Measurements from ENCODE around the gene CYP27B1. TPM values are rescaled to one million over a fixed set of nuclear protein-coding genes. Genes with fewer than 3 reads are reported as not detected.

CYP27B1 gene
- total and polyA plus RNA-seq, 10 of the 15 experiments (the other 5 are each of a cell fraction or from before 2014, with no cell fraction given) = 0.10 to 2.7 (median 1.1) TPM

- TF ChIP-seq ZNF687 (IDR thresholded peaks at IDR 0.05) = no peak; the same call in 1 of the 2 replicates
- TF ChIP-seq IRF4 (IDR thresholded peaks at IDR 0.05; ENCODE audit: low read depth, low read length) = 0 out of 2 replicates have a peak, but pooled peaks have one; percentile 28
- peak; percentile 99 for TF ChIP-seq USF1 (IDR thresholded peaks at IDR 0.05; ENCODE audit: borderline replicate concordance, extremely low read length, insufficient read depth, low read depth, low read length)
- TF ChIP-seq MTA3 (IDR thresholded peaks at IDR 0.05; ENCODE audit: borderline replicate concordance, low read length) = no peak
- TF ChIP-seq RFX5 (IDR thresholded peaks at IDR 0.05; ENCODE audit: low read depth, low read length) = peak; percentile 92
- no peak for TF ChIP-seq SMC3 (IDR thresholded peaks at IDR 0.05; ENCODE audit: borderline replicate concordance, low read length)
- TF ChIP-seq REST (IDR thresholded peaks at IDR 0.05; ENCODE audit: low read depth, low read length) = no peak
- no peak; the same call in 1 of the 2 replicates for TF ChIP-seq POLR2AphosphoS2 (IDR thresholded peaks at IDR 0.05; ENCODE audit: low read depth, low read length)
- TF ChIP-seq HDAC6 (IDR thresholded peaks at IDR 0.05; ENCODE audit: unreplicated experiment) = no peak
- no peak for TF ChIP-seq BCLAF1 (IDR thresholded peaks at IDR 0.05)
- no peak for TF ChIP-seq BCL11A (IDR thresholded peaks at IDR 0.05; ENCODE audit: low read depth, low read length)
- peak; percentile 94 for TF ChIP-seq RB1 (IDR thresholded peaks at IDR 0.05; ENCODE audit: borderline replicate concordance)
- TF ChIP-seq MLLT1 (IDR thresholded peaks at IDR 0.05) = peak; percentile 51; the same call in 1 of the 2 replicates
- TF ChIP-seq BACH1 (IDR thresholded peaks at IDR 0.05; ENCODE audit: borderline replicate concordance) = peak; percentile 57; the same call in 1 of the 2 replicates
Measured at GRCh38 chr12:57751788-57752667, 14.8 kb downstream of the CYP27B1 start, which contains the start of gene CDK4 (continued).

All from GM12878 (cell line).